ENCODE measurements around the gene MATCAP1.

DNA sequence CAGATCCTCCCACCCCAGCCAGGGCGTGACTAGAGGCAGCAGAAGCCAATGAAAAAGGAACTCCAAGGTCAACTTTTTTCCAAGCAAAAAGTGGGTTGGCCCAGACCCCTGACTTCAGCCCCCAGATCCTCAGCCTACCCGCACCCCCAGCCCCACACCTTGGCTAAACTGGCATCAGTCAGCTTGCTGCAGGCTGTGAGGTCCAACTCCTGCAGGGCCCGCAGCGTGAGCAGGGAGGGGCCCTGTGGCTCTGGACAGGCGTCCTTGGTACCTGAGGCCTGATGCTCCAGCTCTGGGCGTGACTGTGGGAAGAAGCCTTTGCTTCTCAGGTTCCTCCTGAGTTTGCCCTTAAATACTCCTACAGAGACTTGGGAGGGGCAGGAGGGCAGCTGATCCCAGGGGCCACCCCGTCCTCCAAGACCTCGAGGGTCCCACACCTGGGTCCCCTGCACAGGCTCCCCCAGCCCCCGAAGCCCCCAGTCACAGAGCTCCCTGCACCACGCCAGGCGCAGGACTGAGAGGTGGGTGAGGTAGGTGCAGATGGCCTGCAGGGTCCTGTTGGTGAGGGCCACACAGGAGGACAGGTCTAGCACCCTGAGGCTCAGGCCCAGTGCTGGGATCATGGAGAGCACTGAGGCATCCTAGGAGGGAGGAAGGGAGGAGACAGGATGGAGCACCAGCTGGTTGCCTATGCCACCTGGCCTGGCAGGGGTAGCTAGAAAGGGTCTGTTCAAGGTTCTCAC, 24.6 kb upstream of the MATCAP1 start:
- TF ChIP-seq, protein P1, sequence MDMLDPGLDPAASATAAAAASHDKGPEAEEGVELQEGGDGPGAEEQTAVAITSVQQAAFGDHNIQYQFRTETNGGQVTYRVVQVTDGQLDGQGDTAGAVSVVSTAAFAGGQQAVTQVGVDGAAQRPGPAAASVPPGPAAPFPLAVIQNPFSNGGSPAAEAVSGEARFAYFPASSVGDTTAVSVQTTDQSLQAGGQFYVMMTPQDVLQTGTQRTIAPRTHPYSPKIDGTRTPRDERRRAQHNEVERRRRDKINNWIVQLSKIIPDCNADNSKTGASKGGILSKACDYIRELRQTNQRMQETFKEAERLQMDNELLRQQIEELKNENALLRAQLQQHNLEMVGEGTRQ (IDR thresholded peaks at IDR 0.05), result no peak
- TF ChIP-seq MAZ (IDR thresholded peaks at IDR 0.05; ENCODE audit: borderline replicate concordance, low read depth, low read length), result no peak
- no peak for TF ChIP-seq POLR2A (IDR thresholded peaks at IDR 0.05; ENCODE audit: low read length)
- TF ChIP-seq, protein P2, sequence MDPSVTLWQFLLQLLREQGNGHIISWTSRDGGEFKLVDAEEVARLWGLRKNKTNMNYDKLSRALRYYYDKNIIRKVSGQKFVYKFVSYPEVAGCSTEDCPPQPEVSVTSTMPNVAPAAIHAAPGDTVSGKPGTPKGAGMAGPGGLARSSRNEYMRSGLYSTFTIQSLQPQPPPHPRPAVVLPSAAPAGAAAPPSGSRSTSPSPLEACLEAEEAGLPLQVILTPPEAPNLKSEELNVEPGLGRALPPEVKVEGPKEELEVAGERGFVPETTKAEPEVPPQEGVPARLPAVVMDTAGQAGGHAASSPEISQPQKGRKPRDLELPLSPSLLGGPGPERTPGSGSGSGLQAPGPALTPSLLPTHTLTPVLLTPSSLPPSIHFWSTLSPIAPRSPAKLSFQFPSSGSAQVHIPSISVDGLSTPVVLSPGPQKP (IDR thresholded peaks at IDR 0.05; ENCODE audit: low read depth, low read length), result no peak
- no peak for TF ChIP-seq MAFK (IDR thresholded peaks at IDR 0.05; ENCODE audit: partially characterized antibody)
- TF ChIP-seq RCOR1 (IDR thresholded peaks at IDR 0.05; ENCODE audit: low read depth, low read length), result no peak
